ENCODE results near the gene KLF1. TPM values are rescaled to one million over a fixed set of nuclear protein-coding genes. Genes with fewer than 3 reads are reported as not detected.

The KLF1 gene
- total and polyA plus RNA-seq, 10 of the 15 experiments (the other 5 are each of a cell fraction or from before 2014, with no cell fraction given): 0.04 to 0.38 (median 0.08) TPM; not detected in 3

DNA sequence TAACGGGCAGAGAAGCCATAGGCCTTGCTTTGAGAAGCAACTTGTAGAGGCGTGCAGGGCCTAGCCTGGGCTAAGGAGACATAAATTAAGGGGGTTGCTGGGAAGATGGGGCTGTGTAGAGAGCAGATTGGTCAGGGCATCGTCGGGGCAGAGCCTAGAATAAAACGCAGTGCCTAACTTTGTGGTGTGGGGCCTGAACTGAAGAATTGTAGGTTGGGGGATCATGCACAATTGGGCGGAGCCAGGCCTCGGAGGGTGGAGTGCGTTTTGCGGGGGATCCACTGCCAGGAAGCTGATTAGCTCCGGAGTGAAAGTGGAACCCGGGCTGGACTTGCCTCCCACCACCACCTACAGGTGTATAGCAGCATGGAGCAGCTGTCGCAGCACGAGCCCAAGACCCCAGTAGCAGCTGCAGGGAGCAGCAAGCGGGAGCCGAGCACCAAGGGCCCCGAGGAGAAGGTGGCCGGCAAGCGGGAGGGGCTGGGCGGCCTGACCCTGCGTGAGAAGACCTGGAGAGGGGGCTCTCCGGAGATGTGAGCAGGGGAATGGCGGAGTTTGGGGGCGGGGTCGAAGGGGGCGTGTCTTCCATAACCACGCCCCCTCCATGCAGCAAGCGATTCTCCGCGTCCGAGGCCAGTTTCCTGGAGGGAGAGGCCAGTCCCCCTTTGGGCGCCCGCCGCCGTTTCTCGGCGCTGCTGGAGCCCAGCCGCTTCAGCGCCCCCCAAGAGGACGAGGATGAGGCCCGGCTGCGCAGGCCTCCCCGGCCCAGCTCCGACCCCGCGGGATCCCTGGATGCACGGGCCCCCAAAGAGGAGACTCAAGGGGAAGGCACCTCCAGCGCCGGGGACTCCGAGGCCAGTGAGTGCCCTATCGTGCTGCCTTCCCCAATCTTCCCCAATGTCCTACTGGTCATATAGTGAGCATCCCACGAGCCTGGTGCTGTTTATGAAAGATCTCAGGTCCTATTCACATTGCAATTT, 19.6 kb downstream of the KLF1 start:
- Histone ChIP-seq H3K36me3 (ENCODE audit: control insufficient read depth in 2 of 2, insufficient read depth in 2 of 2, low read length in 1 of 2) (no peaks in the 10 kb centered on the region), H3K27ac (ENCODE audit: control insufficient read depth, insufficient read depth) (no peak overlapping the region), H2AFZ (ENCODE audit: control insufficient read depth, low read depth, low read length) (peak overlapping the region; percentile 86), H3K9ac (ENCODE audit: control insufficient read depth, insufficient read depth, low read length) (peak overlapping the region; percentile 47), H3K79me2 (ENCODE audit: control insufficient read depth, insufficient read depth, low read length) (no peaks in the 10 kb centered on the region), H3K9me3 (replicated peaks; ENCODE audit: control insufficient read depth, insufficient read depth, low read length) (no peaks in the 10 kb centered on the region), H4K20me1 (ENCODE audit: control insufficient read depth, insufficient read depth) (no peaks in the 10 kb centered on the region), H3K27me3 (replicated peaks in 1 of 2; ENCODE audit: control insufficient read depth in 2 of 2, insufficient read depth in 2 of 2, low read length in 1 of 2) (no peaks in the 10 kb centered on the region), H3K4me3 (peak overlapping the region; percentile 75), H3K4me1 (ENCODE audit: control insufficient read depth, insufficient read depth, low read length) (peaks cover 5% of the 10 kb centered on the region; the same call in 1 of the 2 replicates), H3K4me2 (ENCODE audit: control insufficient read depth, insufficient read depth) (peak overlapping the region; percentile 83)
- in situ Hi-C loops (cut with MboI) (no loop called here), intact Hi-C loops (cut with micrococcal nuclease; ENCODE audit: unreplicated experiment) (no loop called here)
- ChIA-PET SMC1A (ENCODE audit: uncharacterized antibody, unreplicated experiment) (interaction anchor here (0.7 to 1.0 kb wide), 2 partner anchors 17 to 90 kb away, joined by 3 read pairs; partner anchors contain the start of gene GADD45GIP1), CTCF (interaction anchor here (1.1 kb wide), 1 partner anchor 101 kb away, joined by 3 read pairs; no protein-coding TSS in a partner anchor), POLR2A (no interaction called here), RAD21 (ENCODE audit: unreplicated experiment) (no interaction called here)
- ATAC-seq (peak; percentile 87), FAIRE-seq (peak; percentile 66), DNase-seq (ENCODE audit: low read depth, low spot score) (peak; percentile 31)
- BruUV-seq (replicated peaks): no TSS peak
- WGBS (ENCODE audit: insufficient coverage, insufficient replicate concordance, low lambda C conversion rate, missing lambda C conversion rate): 4% methylated on average over 45 of the region's 51 CpGs
- no peak for TF ChIP-seq PAX8 (IDR thresholded peaks at IDR 0.05)
- TF ChIP-seq WRNIP1 (IDR thresholded peaks at IDR 0.05; ENCODE audit: borderline replicate concordance, low read depth, low read length): no peak
- no peak for TF ChIP-seq ZSCAN29 (IDR thresholded peaks at IDR 0.05)
- TF ChIP-seq STAT1 (conservative IDR thresholded peaks at IDR 0.05): no peak
- TF ChIP-seq NRF1 (conservative IDR thresholded peaks at IDR 0.05; ENCODE audit: low read depth, low read length): no peak
- TF ChIP-seq, protein P1, sequence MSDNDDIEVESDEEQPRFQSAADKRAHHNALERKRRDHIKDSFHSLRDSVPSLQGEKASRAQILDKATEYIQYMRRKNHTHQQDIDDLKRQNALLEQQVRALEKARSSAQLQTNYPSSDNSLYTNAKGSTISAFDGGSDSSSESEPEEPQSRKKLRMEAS (IDR thresholded peaks at IDR 0.05; ENCODE audit: low read depth, low read length): no peak
- TF ChIP-seq YY1 (IDR thresholded peaks at IDR 0.05; ENCODE audit: low read depth, low read length): peak; percentile 76
- TF ChIP-seq, protein P2, sequence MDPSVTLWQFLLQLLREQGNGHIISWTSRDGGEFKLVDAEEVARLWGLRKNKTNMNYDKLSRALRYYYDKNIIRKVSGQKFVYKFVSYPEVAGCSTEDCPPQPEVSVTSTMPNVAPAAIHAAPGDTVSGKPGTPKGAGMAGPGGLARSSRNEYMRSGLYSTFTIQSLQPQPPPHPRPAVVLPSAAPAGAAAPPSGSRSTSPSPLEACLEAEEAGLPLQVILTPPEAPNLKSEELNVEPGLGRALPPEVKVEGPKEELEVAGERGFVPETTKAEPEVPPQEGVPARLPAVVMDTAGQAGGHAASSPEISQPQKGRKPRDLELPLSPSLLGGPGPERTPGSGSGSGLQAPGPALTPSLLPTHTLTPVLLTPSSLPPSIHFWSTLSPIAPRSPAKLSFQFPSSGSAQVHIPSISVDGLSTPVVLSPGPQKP (IDR thresholded peaks at IDR 0.05; ENCODE audit: low read depth, low read length): no peak
- no peak for TF ChIP-seq KDM1A (IDR thresholded peaks at IDR 0.05; ENCODE audit: borderline replicate concordance)
- TF ChIP-seq, protein P3, sequence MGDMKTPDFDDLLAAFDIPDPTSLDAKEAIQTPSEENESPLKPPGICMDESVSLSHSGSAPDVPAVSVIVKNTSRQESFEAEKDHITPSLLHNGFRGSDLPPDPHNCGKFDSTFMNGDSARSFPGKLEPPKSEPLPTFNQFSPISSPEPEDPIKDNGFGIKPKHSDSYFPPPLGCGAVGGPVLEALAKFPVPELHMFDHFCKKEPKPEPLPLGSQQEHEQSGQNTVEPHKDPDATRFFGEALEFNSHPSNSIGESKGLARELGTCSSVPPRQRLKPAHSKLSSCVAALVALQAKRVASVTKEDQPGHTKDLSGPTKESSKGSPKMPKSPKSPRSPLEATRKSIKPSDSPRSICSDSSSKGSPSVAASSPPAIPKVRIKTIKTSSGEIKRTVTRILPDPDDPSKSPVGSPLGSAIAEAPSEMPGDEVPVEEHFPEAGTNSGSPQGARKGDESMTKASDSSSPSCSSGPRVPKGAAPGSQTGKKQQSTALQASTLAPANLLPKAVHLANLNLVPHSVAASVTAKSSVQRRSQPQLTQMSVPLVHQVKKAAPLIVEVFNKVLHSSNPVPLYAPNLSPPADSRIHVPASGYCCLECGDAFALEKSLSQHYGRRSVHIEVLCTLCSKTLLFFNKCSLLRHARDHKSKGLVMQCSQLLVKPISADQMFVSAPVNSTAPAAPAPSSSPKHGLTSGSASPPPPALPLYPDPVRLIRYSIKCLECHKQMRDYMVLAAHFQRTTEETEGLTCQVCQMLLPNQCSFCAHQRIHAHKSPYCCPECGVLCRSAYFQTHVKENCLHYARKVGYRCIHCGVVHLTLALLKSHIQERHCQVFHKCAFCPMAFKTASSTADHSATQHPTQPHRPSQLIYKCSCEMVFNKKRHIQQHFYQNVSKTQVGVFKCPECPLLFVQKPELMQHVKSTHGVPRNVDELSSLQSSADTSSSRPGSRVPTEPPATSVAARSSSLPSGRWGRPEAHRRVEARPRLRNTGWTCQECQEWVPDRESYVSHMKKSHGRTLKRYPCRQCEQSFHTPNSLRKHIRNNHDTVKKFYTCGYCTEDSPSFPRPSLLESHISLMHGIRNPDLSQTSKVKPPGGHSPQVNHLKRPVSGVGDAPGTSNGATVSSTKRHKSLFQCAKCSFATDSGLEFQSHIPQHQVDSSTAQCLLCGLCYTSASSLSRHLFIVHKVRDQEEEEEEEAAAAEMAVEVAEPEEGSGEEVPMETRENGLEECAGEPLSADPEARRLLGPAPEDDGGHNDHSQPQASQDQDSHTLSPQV (IDR thresholded peaks at IDR 0.05): no peak
- TF ChIP-seq HDAC2 (IDR thresholded peaks at IDR 0.05): no peak
- TF ChIP-seq HDGF (IDR thresholded peaks at IDR 0.05): peak; percentile 67; the same call in 1 of the 2 replicates
- no peak for TF ChIP-seq ATF7 (IDR thresholded peaks at IDR 0.05; ENCODE audit: low read depth)
- no peak for TF ChIP-seq BRCA1 (IDR thresholded peaks at IDR 0.05; ENCODE audit: low read depth, low read length)
- no peak for TF ChIP-seq SP1 (IDR thresholded peaks at IDR 0.05; ENCODE audit: low read depth, low read length)
- TF ChIP-seq, protein P4, sequence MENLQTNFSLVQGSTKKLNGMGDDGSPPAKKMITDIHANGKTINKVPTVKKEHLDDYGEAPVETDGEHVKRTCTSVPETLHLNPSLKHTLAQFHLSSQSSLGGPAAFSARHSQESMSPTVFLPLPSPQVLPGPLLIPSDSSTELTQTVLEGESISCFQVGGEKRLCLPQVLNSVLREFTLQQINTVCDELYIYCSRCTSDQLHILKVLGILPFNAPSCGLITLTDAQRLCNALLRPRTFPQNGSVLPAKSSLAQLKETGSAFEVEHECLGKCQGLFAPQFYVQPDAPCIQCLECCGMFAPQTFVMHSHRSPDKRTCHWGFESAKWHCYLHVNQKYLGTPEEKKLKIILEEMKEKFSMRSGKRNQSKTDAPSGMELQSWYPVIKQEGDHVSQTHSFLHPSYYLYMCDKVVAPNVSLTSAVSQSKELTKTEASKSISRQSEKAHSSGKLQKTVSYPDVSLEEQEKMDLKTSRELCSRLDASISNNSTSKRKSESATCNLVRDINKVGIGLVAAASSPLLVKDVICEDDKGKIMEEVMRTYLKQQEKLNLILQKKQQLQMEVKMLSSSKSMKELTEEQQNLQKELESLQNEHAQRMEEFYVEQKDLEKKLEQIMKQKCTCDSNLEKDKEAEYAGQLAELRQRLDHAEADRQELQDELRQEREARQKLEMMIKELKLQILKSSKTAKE (IDR thresholded peaks at IDR 0.05; ENCODE audit: low read depth, poor library complexity, severe bottlenecking): no peak
- TF ChIP-seq ZNF384 (IDR thresholded peaks at IDR 0.05; ENCODE audit: borderline replicate concordance, low read depth, low read length): 0 out of 2 replicates have a peak, but pooled peaks have one; percentile 24
